Cardiac muscle cell (in vitro differentiated cells and primary cell): Measurements from ENCODE around the gene FILIP1. TPM values are rescaled to one million over a fixed set of nuclear protein-coding genes. Genes with fewer than 3 reads are reported as not detected.

Experiments used
- DNase-seq, 2 donors: peaks; one replicate each; pipeline versions ENCODE4 v3.0.0 to v3.0.0-alpha.2; 2010 to 2017; ENCODE audit warnings: low read depth in 1 of 2, low spot score in 1 of 2
- H3K27ac ChIP-seq: fragments of 200-600 bp; sonication (generic); 2 replicates; pipeline ENCODE4 v1.5.1; 2016
- H3K27me3 ChIP-seq: fragments of 200-600 bp; sonication (generic); 2 replicates; pipeline ENCODE4 v1.6.0; 2016; ENCODE audit warnings: control low read depth
- H3K36me3 ChIP-seq: fragments of 200-600 bp; sonication (generic); 2 replicates; pipeline ENCODE4 v1.5.1; 2016; ENCODE audit warnings: control low read depth
- H3K4me1 ChIP-seq: fragments of 200-600 bp; sonication (generic); 2 replicates; pipeline ENCODE4 v1.8.1; 2017; ENCODE audit warnings: low read depth, mild to moderate bottlenecking, mixed run types
- H3K4me3 ChIP-seq: fragments of 200-600 bp; sonication (generic); 2 replicates; pipeline ENCODE4 v1.5.1; 2016; ENCODE audit warnings: mild to moderate bottlenecking
- H3K9me3 ChIP-seq: fragments of 200-600 bp; sonication (generic); 2 replicates; pipeline ENCODE4 v1.5.1; 2017; ENCODE audit warnings: low read depth, mild to moderate bottlenecking, control low read depth
- polyA plus RNA-seq: library from polyadenylated mRNA; unstranded; fragments of >200 nt; fragmentation: Nextera tagmentation; extraction: Ambion mirVana; gene quantifications from 2 replicates; pipeline ENCODE4 v1.2.1, GENCODE V29; 2016
- total RNA-seq: library from RNA; depleted of rRNA; stranded (reverse); fragments of >200 nt; gene quantifications from 2 replicates; pipeline ENCODE4 v1.2.3, GENCODE V29; 2016
- TF ChIP-seq, protein P1 (sequence below): IDR thresholded peaks from 2 replicates; pipeline ENCODE4 v1.5.1; 2012; ENCODE audit warnings: low read depth, mild to moderate bottlenecking, low read length

FILIP1 gene
- total and polyA plus RNA-seq, 2 experiments from 2014 or later: 64.8 to 107 TPM

DNA sequence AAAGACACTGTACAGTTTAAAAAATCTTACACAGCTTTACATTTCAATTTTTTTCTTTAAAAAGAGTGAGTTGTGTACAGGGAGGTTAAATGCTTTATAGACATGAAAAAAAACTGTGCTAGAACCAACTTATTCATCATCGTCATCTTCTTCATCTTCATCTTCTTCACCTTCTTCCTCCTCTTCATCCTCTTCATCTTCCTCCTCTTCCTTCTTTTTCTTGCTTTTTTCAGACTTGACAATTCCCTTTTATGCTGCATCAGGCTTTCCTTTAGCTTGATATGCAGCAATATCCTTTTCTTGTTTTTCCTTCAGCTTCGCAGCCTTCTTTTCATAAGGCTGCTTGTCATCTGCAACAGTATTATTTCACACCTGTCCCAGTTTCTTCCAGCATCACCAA lies 174.7 kb downstream of the FILIP1 start:
- TF ChIP-seq, protein P1, sequence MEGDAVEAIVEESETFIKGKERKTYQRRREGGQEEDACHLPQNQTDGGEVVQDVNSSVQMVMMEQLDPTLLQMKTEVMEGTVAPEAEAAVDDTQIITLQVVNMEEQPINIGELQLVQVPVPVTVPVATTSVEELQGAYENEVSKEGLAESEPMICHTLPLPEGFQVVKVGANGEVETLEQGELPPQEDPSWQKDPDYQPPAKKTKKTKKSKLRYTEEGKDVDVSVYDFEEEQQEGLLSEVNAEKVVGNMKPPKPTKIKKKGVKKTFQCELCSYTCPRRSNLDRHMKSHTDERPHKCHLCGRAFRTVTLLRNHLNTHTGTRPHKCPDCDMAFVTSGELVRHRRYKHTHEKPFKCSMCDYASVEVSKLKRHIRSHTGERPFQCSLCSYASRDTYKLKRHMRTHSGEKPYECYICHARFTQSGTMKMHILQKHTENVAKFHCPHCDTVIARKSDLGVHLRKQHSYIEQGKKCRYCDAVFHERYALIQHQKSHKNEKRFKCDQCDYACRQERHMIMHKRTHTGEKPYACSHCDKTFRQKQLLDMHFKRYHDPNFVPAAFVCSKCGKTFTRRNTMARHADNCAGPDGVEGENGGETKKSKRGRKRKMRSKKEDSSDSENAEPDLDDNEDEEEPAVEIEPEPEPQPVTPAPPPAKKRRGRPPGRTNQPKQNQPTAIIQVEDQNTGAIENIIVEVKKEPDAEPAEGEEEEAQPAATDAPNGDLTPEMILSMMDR: no peak
- Histone ChIP-seq H3K27me3 (no peaks in the 10 kb centered on the region), H3K36me3 (peaks cover 11% of the 10 kb centered on the region)

GRCh38 chr6:75317503-75318206 lies 175.9 kb downstream of the FILIP1 start:
- Histone ChIP-seq H3K36me3 (peaks cover 22% of the 10 kb centered on the region), H3K27ac (peak overlapping the region; percentile 90), H3K9me3 (no peaks in the 10 kb centered on the region), H3K27me3 (no peaks in the 10 kb centered on the region), H3K4me1 (peaks cover 15% of the 10 kb centered on the region), H3K4me3 (no peak overlapping the region)
- TF ChIP-seq, protein P1: no peak
- DNase-seq: peak; percentile 24 to 86

More for the DNA sequence above, 174.7 kb downstream of the FILIP1 start:
- Histone ChIP-seq H3K27ac (no peak overlapping the region), H3K4me3 (no peak overlapping the region), H3K4me1 (peaks cover 15% of the 10 kb centered on the region), H3K9me3 (no peaks in the 10 kb centered on the region)
- no peak for DNase-seq

GRCh38 chr6:75315978-75316377 lies 177.6 kb downstream of the FILIP1 start:
- Histone ChIP-seq H3K27ac (no peak overlapping the region), H3K36me3 (peaks cover 30% of the 10 kb centered on the region), H3K27me3 (no peaks in the 10 kb centered on the region), H3K9me3 (no peaks in the 10 kb centered on the region), H3K4me3 (no peak overlapping the region), H3K4me1 (peaks cover 15% of the 10 kb centered on the region)
- TF ChIP-seq, protein P1: no peak
- DNase-seq: no peak

DNA sequence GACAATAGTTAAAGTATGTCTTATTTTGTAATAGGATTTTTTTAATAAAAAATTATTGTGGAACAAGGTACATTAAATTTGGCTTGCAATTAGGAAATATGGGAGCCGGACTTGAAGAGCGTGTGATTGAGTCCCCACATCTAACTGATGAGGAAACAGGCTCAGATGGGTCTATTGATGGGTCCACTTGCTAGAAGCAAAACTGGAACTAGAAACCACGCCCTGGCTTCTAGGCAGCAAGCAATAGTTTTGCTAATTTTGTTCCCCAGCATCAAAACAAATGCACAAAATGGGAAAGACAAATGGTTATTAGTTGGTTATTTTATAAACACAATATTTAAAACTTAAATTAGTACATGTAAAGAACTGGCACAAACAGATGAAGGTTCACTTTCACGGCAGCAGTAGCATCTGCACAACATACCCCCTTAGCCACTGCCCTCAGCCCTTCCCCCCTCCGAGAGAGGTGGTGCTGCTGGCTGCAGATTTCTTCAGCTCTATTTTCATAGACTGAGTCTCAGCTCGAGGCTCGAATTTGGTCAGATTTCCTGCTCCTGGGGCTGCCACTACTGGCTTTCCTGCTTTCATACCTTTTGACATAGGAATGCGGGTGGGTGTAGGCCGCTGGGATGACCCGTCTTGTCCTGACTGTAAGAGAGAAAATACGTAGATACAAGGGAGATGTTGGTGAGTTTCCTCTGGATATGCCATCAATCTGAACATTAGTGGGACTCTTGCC lies 185.2 kb downstream of the FILIP1 start:
- Histone ChIP-seq H3K4me1 (peaks cover 10% of the 10 kb centered on the region), H3K36me3 (peaks cover 42% of the 10 kb centered on the region), H3K9me3 (no peaks in the 10 kb centered on the region), H3K27ac (peak overlapping the region; percentile 8), H3K4me3 (no peak overlapping the region), H3K27me3 (no peaks in the 10 kb centered on the region)
- no peak for DNase-seq
- TF ChIP-seq, protein P1: no peak

GRCh38 chr6:75307364-75308004 lies 186.1 kb downstream of the FILIP1 start:
- H3K27me3 ChIP-seq: no peaks in the 10 kb centered on the region
- TF ChIP-seq, protein P1: no peak
- H3K4me1 ChIP-seq: peaks cover 10% of the 10 kb centered on the region
- no peak for DNase-seq
- peaks cover 33% of the 10 kb centered on the region for H3K36me3 ChIP-seq
- no peak overlapping the region for H3K27ac ChIP-seq
- H3K9me3 ChIP-seq: no peaks in the 10 kb centered on the region
- no peak overlapping the region for H3K4me3 ChIP-seq
